ENCODE results near the gene EXOC4. TPM values are rescaled to one million over a fixed set of nuclear protein-coding genes. Genes with fewer than 3 reads are reported as not detected.

Gene EXOC4
- total RNA-seq, 4 donors from 2014 or later: 82.4 to 204 (median 128) TPM

GRCh38 chr7:133748443-133749407 is 495.8 kb downstream of the EXOC4 start:
- Histone ChIP-seq H3K4me1 (peaks cover 0 to 5% (median 0%) of the 10 kb centered on the region in 4 donors), H3K27ac (no peak overlapping the region), H3K4me3 (no peak overlapping the region), H3K9me3 (no peaks in the 10 kb centered on the region), H3K27me3 (no peaks in the 10 kb centered on the region), H3K36me3 (no peaks in the 10 kb centered on the region)
- no peak for DNase-seq
- intact Hi-C loops (cut with DNase I; ENCODE audit: low total_unique reads) (no loop called here), in situ Hi-C loops (cut with MboI; ENCODE audit: low pct_ligation_motif_present in 1 of 4, low pct_unique_long_range_greater_than_20kb in 1 of 4, low sequenced_read_pairs in 3 of 4) (no loop called here)
- WGBS, 2 donors (ENCODE audit: low coverage in 1 of 2): 88 to 98% methylated on average over 4 of the region's 4 CpGs
- TF ChIP-seq POLR2AphosphoS5 (IDR thresholded peaks at IDR 0.05): no peak
- TF ChIP-seq EP300 (IDR thresholded peaks at IDR 0.05; ENCODE audit: low read depth): no peak
- TF ChIP-seq POLR2A (IDR thresholded peaks at IDR 0.05): no peak
- no peak for TF ChIP-seq CTCF (IDR thresholded peaks at IDR 0.05)

GRCh38 chr7:133750287-133750686 is 497.4 kb downstream of the EXOC4 start:
- H3K4me3 ChIP-seq: no peak overlapping the region
- no peak for DNase-seq
- H3K4me1 ChIP-seq: peaks cover 0 to 14% (median 4%) of the 10 kb centered on the region in 4 donors
- intact Hi-C loops (cut with DNase I; ENCODE audit: low total_unique reads) (no loop called here), in situ Hi-C loops (cut with MboI; ENCODE audit: low pct_ligation_motif_present in 1 of 4, low pct_unique_long_range_greater_than_20kb in 1 of 4, low sequenced_read_pairs in 3 of 4) (no loop called here)
- no peaks in the 10 kb centered on the region for H3K9me3 ChIP-seq
- TF ChIP-seq EP300 (IDR thresholded peaks at IDR 0.05; ENCODE audit: low read depth) (no peak), POLR2A (IDR thresholded peaks at IDR 0.05) (no peak), CTCF (IDR thresholded peaks at IDR 0.05) (no peak), POLR2AphosphoS5 (IDR thresholded peaks at IDR 0.05) (no peak)
- H3K27ac ChIP-seq: no peak overlapping the region
- 91 to 100% methylated on average over 1 to 3 of the region's 3 CpGs for WGBS, 2 donors (ENCODE audit: low coverage in 1 of 2)
- H3K27me3 ChIP-seq: no peaks in the 10 kb centered on the region
- no peaks in the 10 kb centered on the region for H3K36me3 ChIP-seq

GRCh38 chr7:133751079-133751478 is 498.2 kb downstream of the EXOC4 start:
- in situ Hi-C loops (cut with MboI; ENCODE audit: low pct_ligation_motif_present in 1 of 4, low pct_unique_long_range_greater_than_20kb in 1 of 4, low sequenced_read_pairs in 3 of 4) (no loop called here), intact Hi-C loops (cut with DNase I; ENCODE audit: low total_unique reads) (no loop called here)
- H3K4me3 ChIP-seq: no peak overlapping the region

More at GRCh38 chr7:133751079-133751478, 498.2 kb downstream of the EXOC4 start:
- H3K27me3 ChIP-seq: no peaks in the 10 kb centered on the region
- no peaks in the 10 kb centered on the region for H3K9me3 ChIP-seq
- DNase-seq: no peak
- TF ChIP-seq EP300 (IDR thresholded peaks at IDR 0.05; ENCODE audit: low read depth): no peak
- TF ChIP-seq CTCF (IDR thresholded peaks at IDR 0.05): no peak
- no peak for TF ChIP-seq POLR2AphosphoS5 (IDR thresholded peaks at IDR 0.05)
- TF ChIP-seq POLR2A (IDR thresholded peaks at IDR 0.05): no peak
- no peaks in the 10 kb centered on the region for H3K36me3 ChIP-seq
- H3K27ac ChIP-seq: no peak overlapping the region
- peaks cover 0 to 14% (median 4%) of the 10 kb centered on the region in 4 donors for H3K4me1 ChIP-seq

All from transverse colon (tissue), 4 donors.